Skin epidermis (tissue), 12 donors: ENCODE results near the gene RPP21.
A peak's percentile ranks its signal among the peaks of the same experiment; 100 is the strongest.

Source experiments
- H3K27ac ChIP-seq, 21 experiments: fragments of 200-600 bp; sonication (generic) in 11 of 21; one replicate each; pipeline ENCODE4 v1.5.0; 2020; ENCODE audit warnings: mild to moderate bottlenecking in 3 of 21, inconsistent platforms in 2 of 21, moderate library complexity in 2 of 21
- H3K4me3 ChIP-seq, 7 experiments: fragments of 200-600 bp; sonication (generic) in 2 of 7; one replicate each; pipeline ENCODE4 v1.5.0; 2020; ENCODE audit warnings: inconsistent platforms in 2 of 7, mild to moderate bottlenecking in 2 of 7, moderate library complexity in 1 of 7

The RPP21 gene

GRCh38 chr6:30327232-30327746 is 17.7 kb upstream of the RPP21 start:
- peak overlapping the region; percentile 73 to 97 (median 89) for H3K4me3 ChIP-seq
- H3K27ac ChIP-seq = peak overlapping the region; percentile 93 to 99 (median 98)

GRCh38 chr6:30328397-30328796 is 16.6 kb upstream of the RPP21 start:
- H3K27ac ChIP-seq = no peak overlapping the region
- H3K4me3 ChIP-seq = no peak overlapping the region

GRCh38 chr6:30329331-30329730 is 15.6 kb upstream of the RPP21 start:
- no peak overlapping the region for H3K27ac ChIP-seq
- H3K4me3 ChIP-seq = no peak overlapping the region

GRCh38 chr6:30331981-30332380 is 13.0 kb upstream of the RPP21 start:
- Histone ChIP-seq H3K4me3 (no peak overlapping the region), H3K27ac (no peak overlapping the region)

- H3K27ac ChIP-seq = no peak overlapping the region
- H3K4me3 ChIP-seq = no peak overlapping the region
Measured at GRCh38 chr6:30334075-30334783, 10.7 kb upstream of the RPP21 start.

GRCh38 chr6:30340589-30341054 is 4.3 kb upstream of the RPP21 start:
- H3K4me3 ChIP-seq = no peak overlapping the region
- no peak overlapping the region for H3K27ac ChIP-seq

- Histone ChIP-seq H3K27ac (no peak overlapping the region), H3K4me3 (no peak overlapping the region)
Measured at GRCh38 chr6:30341218-30341617, 3.7 kb upstream of the RPP21 start.

GRCh38 chr6:30341728-30342127 is 3.2 kb upstream of the RPP21 start:
- no peak overlapping the region for H3K27ac ChIP-seq
- no peak overlapping the region for H3K4me3 ChIP-seq

GRCh38 chr6:30344191-30344867 is 627 bp upstream of the RPP21 start:
- H3K27ac ChIP-seq = peak overlapping the region in 6 of 21 experiments; percentile 84 to 96 (median 90)
- peak overlapping the region in 3 of 7 experiments; percentile 58 to 84 (median 63) for H3K4me3 ChIP-seq

GRCh38 chr6:30345852-30346251 is 896 bp downstream of the RPP21 start:
- H3K27ac ChIP-seq = peak overlapping the region in 7 of 21 experiments; percentile 83 to 93 (median 91)
- peak overlapping the region; percentile 48 to 89 (median 83) for H3K4me3 ChIP-seq

GRCh38 chr6:30348957-30349356 is 4.0 kb downstream of the RPP21 start:
- Histone ChIP-seq H3K4me3 (no peak overlapping the region), H3K27ac (no peak overlapping the region)

- Histone ChIP-seq H3K27ac (no peak overlapping the region), H3K4me3 (no peak overlapping the region)
Measured at GRCh38 chr6:30349421-30350177, 4.6 kb downstream of the RPP21 start.

- Histone ChIP-seq H3K4me3 (no peak overlapping the region), H3K27ac (no peak overlapping the region)
Measured at GRCh38 chr6:30350524-30350923, 5.6 kb downstream of the RPP21 start.

GRCh38 chr6:30352550-30352949 is 7.6 kb downstream of the RPP21 start:
- no peak overlapping the region for H3K27ac ChIP-seq
- no peak overlapping the region for H3K4me3 ChIP-seq

GRCh38 chr6:30355281-30355680 is 10.3 kb downstream of the RPP21 start:
- Histone ChIP-seq H3K27ac (no peak overlapping the region), H3K4me3 (no peak overlapping the region)

- H3K4me3 ChIP-seq = no peak overlapping the region
- H3K27ac ChIP-seq = no peak overlapping the region
Measured at GRCh38 chr6:30356536-30356935, 11.6 kb downstream of the RPP21 start.

- no peak overlapping the region for H3K27ac ChIP-seq
Measured at GRCh38 chr6:30357678-30358540, 13.0 kb downstream of the RPP21 start.

GRCh38 chr6:30359276-30359675 is 14.3 kb downstream of the RPP21 start:
- H3K27ac ChIP-seq = no peak overlapping the region

More at GRCh38 chr6:30357678-30358540, 13.0 kb downstream of the RPP21 start:
- peak overlapping the region in 1 of 7 experiments; percentile 17 for H3K4me3 ChIP-seq

GRCh38 chr6:30360139-30360538 is 15.2 kb downstream of the RPP21 start:
- no peak overlapping the region for H3K27ac ChIP-seq
- no peak overlapping the region for H3K4me3 ChIP-seq

More at GRCh38 chr6:30359276-30359675, 14.3 kb downstream of the RPP21 start:
- H3K4me3 ChIP-seq = no peak overlapping the region
